Thoracic aorta (tissue), 2 donors: ENCODE data around the gene INTS6. TPM values are rescaled to one million over a fixed set of nuclear protein-coding genes. Genes with fewer than 3 reads are reported as not detected.
A peak's percentile ranks its signal among the peaks of the same experiment; 100 is the strongest.

ENCODE experiments used
- ATAC-seq: fragments of 150-250 bp; one replicate; pipeline ENCODE4 v1.8.0; 2017; ENCODE audit warnings: low read depth; ENCODE audit not compliant: insufficient number of reproducible peaks, low FRiP score
- DNase-seq: peaks from one replicate; pipeline ENCODE4 v3.0.0-alpha.2; 2020; ENCODE audit warnings: low spot score
- H3K27ac ChIP-seq, 2 donors: fragments of 200-600 bp; sonication (generic); 1 replicate in 1 of 2; 2 replicates in 1 of 2; pipeline ENCODE4 v1.5.1; 2016; ENCODE audit warnings: mild to moderate bottlenecking in 2 of 2, moderate library complexity in 2 of 2
- H3K27me3 ChIP-seq: fragments of 200-600 bp; sonication (generic); replicated peaks from 2 replicates; pipeline ENCODE4 v1.6.0; 2016; ENCODE audit warnings: mild to moderate bottlenecking; ENCODE audit not compliant: insufficient read depth
- H3K36me3 ChIP-seq: fragments of 200-600 bp; sonication (generic); one replicate; pipeline ENCODE4 v1.5.1; 2016
- H3K4me1 ChIP-seq, 2 donors: fragments of 200-600 bp; sonication (generic); 1 replicate in 1 of 2; 2 replicates in 1 of 2; pipeline versions ENCODE4 v1.5.1 to v1.6.0; 2016; ENCODE audit warnings: low read depth in 2 of 2, mild to moderate bottlenecking in 1 of 2; ENCODE audit not compliant: control insufficient read depth in 1 of 2
- H3K4me3 ChIP-seq: fragments of 200-600 bp; sonication (generic); 2 replicates; pipeline ENCODE4 v1.5.1; 2016; ENCODE audit warnings: mild to moderate bottlenecking
- H3K9me3 ChIP-seq: fragments of 200-600 bp; sonication (generic); 2 replicates; pipeline ENCODE4 v1.5.1; 2016
- CTCF ChIP-seq: fragments of 200-600 bp; sonication (generic); IDR thresholded peaks from one replicate; pipeline ENCODE4 v1.5.1; 2019; ENCODE audit warnings: antibody characterized with exemption
- total RNA-seq, 2 donors: library from RNA; depleted of rRNA; stranded (reverse); fragments of >200 nt; gene quantifications; one replicate each; pipeline versions ENCODE4 v1.1.0 to v1.2.3, GENCODE V29; 2016

Gene INTS6
- total RNA-seq, 2 donors from 2014 or later = 20.7 to 34.8 TPM

GRCh38 chr13:51437550-51438127 lies 15.2 kb downstream of the INTS6 start:
- ATAC-seq (no peak), DNase-seq (no peak)
- no peaks in the 10 kb centered on the region for H3K36me3 ChIP-seq
- no peak overlapping the region for H3K27ac ChIP-seq
- H3K9me3 ChIP-seq = no peaks in the 10 kb centered on the region
- no peaks in the 10 kb centered on the region for H3K27me3 ChIP-seq
- no peak overlapping the region for H3K4me3 ChIP-seq
- no peaks in the 10 kb centered on the region for H3K4me1 ChIP-seq
- TF ChIP-seq CTCF = no peak

GRCh38 chr13:51435002-51435578 lies 17.7 kb downstream of the INTS6 start:
- peak; percentile 57 for TF ChIP-seq CTCF
- no peak overlapping the region for H3K4me3 ChIP-seq
- no peaks in the 10 kb centered on the region for H3K9me3 ChIP-seq
- H3K27ac ChIP-seq = no peak overlapping the region
- no peak for DNase-seq
- H3K27me3 ChIP-seq = no peaks in the 10 kb centered on the region
- no peaks in the 10 kb centered on the region for H3K4me1 ChIP-seq
- H3K36me3 ChIP-seq = no peaks in the 10 kb centered on the region
- no peak for ATAC-seq

GRCh38 chr13:51432576-51432975 lies 20.3 kb downstream of the INTS6 start:
- no peak for TF ChIP-seq CTCF
- Histone ChIP-seq H3K9me3 (no peaks in the 10 kb centered on the region), H3K36me3 (peaks cover 12% of the 10 kb centered on the region), H3K27me3 (no peaks in the 10 kb centered on the region), H3K4me3 (no peak overlapping the region), H3K27ac (no peak overlapping the region), H3K4me1 (peaks cover 0 to 3% of the 10 kb centered on the region in 2 donors)
- ATAC-seq (no peak), DNase-seq (no peak)

- no peak overlapping the region for H3K27ac ChIP-seq
- TF ChIP-seq CTCF = no peak
Measured at GRCh38 chr13:51426982-51427381, 25.9 kb downstream of the INTS6 start.

GRCh38 chr13:51425410-51426042 lies 27.3 kb downstream of the INTS6 start:
- DNase-seq = no peak
- ATAC-seq = no peak
- H3K27ac ChIP-seq = no peak overlapping the region
- TF ChIP-seq CTCF = no peak
- no peaks in the 10 kb centered on the region for H3K9me3 ChIP-seq
- peaks cover 12% of the 10 kb centered on the region for H3K36me3 ChIP-seq
- no peak overlapping the region for H3K4me3 ChIP-seq
- H3K4me1 ChIP-seq = peaks cover 17 to 23% of the 10 kb centered on the region in 2 donors
- no peaks in the 10 kb centered on the region for H3K27me3 ChIP-seq

More at GRCh38 chr13:51426982-51427381, 25.9 kb downstream of the INTS6 start:
- Histone ChIP-seq H3K9me3 (no peaks in the 10 kb centered on the region), H3K36me3 (peaks cover 12% of the 10 kb centered on the region), H3K4me1 (peaks cover 17 to 23% of the 10 kb centered on the region in 2 donors), H3K4me3 (no peak overlapping the region), H3K27me3 (no peaks in the 10 kb centered on the region)
- no peak for DNase-seq
- no peak for ATAC-seq
